ENCODE results near the gene CCDC102B.

The CCDC102B gene

DNA sequence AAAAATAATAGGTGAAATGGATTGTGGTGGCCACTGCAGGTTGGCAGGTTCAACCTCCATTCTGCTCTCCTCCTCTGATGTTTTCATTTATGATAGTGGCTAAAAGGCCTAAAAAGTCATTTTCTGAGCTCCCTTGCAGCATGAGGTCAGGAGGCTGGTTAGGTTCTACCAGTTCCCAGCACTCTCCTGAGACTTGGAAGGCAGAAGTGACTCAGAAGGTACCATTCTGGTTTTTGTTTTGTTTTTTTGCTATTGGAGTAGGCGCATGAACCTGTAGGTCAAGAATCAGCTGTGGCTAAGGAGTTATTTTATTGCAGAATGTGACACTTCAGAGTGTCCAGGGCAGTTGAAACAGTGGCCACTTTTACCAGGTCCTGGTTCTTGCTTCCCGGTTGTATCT, 181.9 kb downstream of the CCDC102B start:
- Histone ChIP-seq H3K4me2 (ENCODE audit: low read length) (no peak overlapping the region), H3K18ac (ENCODE audit: low read length) (no peak overlapping the region), H2BK15ac (replicated peaks; ENCODE audit: low read depth) (no peak overlapping the region), H2BK120ac (ENCODE audit: low read depth, low read length) (no peak overlapping the region), H2BK5ac (ENCODE audit: low read length) (no peak overlapping the region), H4K8ac (ENCODE audit: low read depth, low read length) (no peak overlapping the region), H3K4me1 (ENCODE audit: control insufficient read depth, low read depth, low read length) (no peaks in the 10 kb centered on the region), H4K5ac (ENCODE audit: low read length) (no peak overlapping the region), H3K79me1 (ENCODE audit: low read length) (no peaks in the 10 kb centered on the region), H3K79me2 (ENCODE audit: control insufficient read depth, insufficient read depth, low read length) (no peaks in the 10 kb centered on the region), H3K4me3 (ENCODE audit: low read length) (no peak overlapping the region), H3K9ac (ENCODE audit: low read length) (no peak overlapping the region), H2AK5ac (ENCODE audit: low read length) (no peak overlapping the region), H3K36me3 (ENCODE audit: control insufficient read depth, insufficient read depth, low read length) (no peaks in the 10 kb centered on the region), H3K4ac (ENCODE audit: low read depth, low read length) (no peak overlapping the region), H3K27ac (ENCODE audit: low read depth, low read length) (no peak overlapping the region), H3K23ac (ENCODE audit: low read length) (no peak overlapping the region), H3K27me3 (ENCODE audit: insufficient read depth, low read length, poor library complexity) (no peaks in the 10 kb centered on the region), H3K56ac (ENCODE audit: low read length) (no peak overlapping the region)
- WGBS (ENCODE audit: extremely low coverage, insufficient coverage, low lambda C conversion rate) = no CpG with 5 or more reads among the region's 2 CpGs
- no peak for DNase-seq

DNA sequence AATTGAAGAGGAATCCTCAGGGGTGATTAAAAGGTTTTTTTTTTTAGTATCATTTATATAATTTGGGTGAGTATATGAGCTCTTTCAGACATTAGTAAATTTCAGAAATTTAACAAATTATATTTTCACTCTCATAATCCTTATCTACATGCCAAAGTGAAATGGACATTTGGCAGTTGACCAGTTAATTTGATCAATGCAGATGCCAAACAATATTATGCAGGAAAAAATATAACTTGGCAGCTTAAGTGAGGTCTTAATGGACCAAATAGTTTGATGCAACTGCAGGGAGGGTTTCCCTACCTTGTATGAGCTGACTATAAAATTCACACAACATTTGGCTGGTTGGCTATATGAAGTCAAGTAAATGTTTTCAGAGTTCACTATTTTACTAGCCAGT, 185.2 kb downstream of the CCDC102B start:
- H3K27me3 ChIP-seq (ENCODE audit: insufficient read depth, low read length, poor library complexity) = no peaks in the 10 kb centered on the region

GRCh38 chr18:68984342-68984741, 186.5 kb downstream of the CCDC102B start:
- DNase-seq = no peak
- H2AK5ac ChIP-seq (ENCODE audit: low read length) = no peak overlapping the region
- no peak overlapping the region for H2BK15ac ChIP-seq (replicated peaks; ENCODE audit: low read depth)
- no peak overlapping the region for H4K5ac ChIP-seq (ENCODE audit: low read length)
- no peak overlapping the region for H3K27ac ChIP-seq (ENCODE audit: low read depth, low read length)
- H3K79me1 ChIP-seq (ENCODE audit: low read length) = no peaks in the 10 kb centered on the region
- H3K79me2 ChIP-seq (ENCODE audit: control insufficient read depth, insufficient read depth, low read length) = no peaks in the 10 kb centered on the region
- no peak overlapping the region for H3K4me3 ChIP-seq (ENCODE audit: low read length)
- H3K4ac ChIP-seq (ENCODE audit: low read depth, low read length) = no peak overlapping the region
- no peak overlapping the region for H3K18ac ChIP-seq (ENCODE audit: low read length)
- no peaks in the 10 kb centered on the region for H3K4me1 ChIP-seq (ENCODE audit: control insufficient read depth, low read depth, low read length)
- H4K8ac ChIP-seq (ENCODE audit: low read depth, low read length) = no peak overlapping the region
- no peak overlapping the region for H3K23ac ChIP-seq (ENCODE audit: low read length)
- WGBS (ENCODE audit: extremely low coverage, insufficient coverage, low lambda C conversion rate) = no CpG with 5 or more reads among the region's 2 CpGs
- H3K56ac ChIP-seq (ENCODE audit: low read length) = no peak overlapping the region
- no peak overlapping the region for H2BK120ac ChIP-seq (ENCODE audit: low read depth, low read length)
- H3K4me2 ChIP-seq (ENCODE audit: low read length) = no peak overlapping the region
- H3K36me3 ChIP-seq (ENCODE audit: control insufficient read depth, insufficient read depth, low read length) = no peaks in the 10 kb centered on the region
- H3K9ac ChIP-seq (ENCODE audit: low read length) = no peak overlapping the region
- H3K27me3 ChIP-seq (ENCODE audit: insufficient read depth, low read length, poor library complexity) = no peaks in the 10 kb centered on the region
- no peak overlapping the region for H2BK5ac ChIP-seq (ENCODE audit: low read length)

More for the DNA sequence above, 185.2 kb downstream of the CCDC102B start:
- Histone ChIP-seq H3K36me3 (ENCODE audit: control insufficient read depth, insufficient read depth, low read length) (no peaks in the 10 kb centered on the region), H3K79me2 (ENCODE audit: control insufficient read depth, insufficient read depth, low read length) (no peaks in the 10 kb centered on the region), H3K23ac (ENCODE audit: low read length) (no peak overlapping the region), H2AK5ac (ENCODE audit: low read length) (no peak overlapping the region), H3K27ac (ENCODE audit: low read depth, low read length) (no peak overlapping the region), H3K4me2 (ENCODE audit: low read length) (no peak overlapping the region), H4K5ac (ENCODE audit: low read length) (no peak overlapping the region), H2BK5ac (ENCODE audit: low read length) (no peak overlapping the region), H3K4me3 (ENCODE audit: low read length) (no peak overlapping the region), H2BK15ac (replicated peaks; ENCODE audit: low read depth) (no peak overlapping the region), H3K4ac (ENCODE audit: low read depth, low read length) (no peak overlapping the region), H4K8ac (ENCODE audit: low read depth, low read length) (no peak overlapping the region), H3K4me1 (ENCODE audit: control insufficient read depth, low read depth, low read length) (no peaks in the 10 kb centered on the region), H3K18ac (ENCODE audit: low read length) (no peak overlapping the region), H3K56ac (ENCODE audit: low read length) (no peak overlapping the region), H2BK120ac (ENCODE audit: low read depth, low read length) (no peak overlapping the region), H3K79me1 (ENCODE audit: low read length) (no peaks in the 10 kb centered on the region), H3K9ac (ENCODE audit: low read length) (no peak overlapping the region)
- DNase-seq = no peak

- no peak overlapping the region for H2AK5ac ChIP-seq (ENCODE audit: low read length)
- no peaks in the 10 kb centered on the region for H3K79me2 ChIP-seq (ENCODE audit: control insufficient read depth, insufficient read depth, low read length)
- no CpG with 5 or more reads among the region's 2 CpGs for WGBS (ENCODE audit: extremely low coverage, insufficient coverage, low lambda C conversion rate)
- H3K27me3 ChIP-seq (ENCODE audit: insufficient read depth, low read length, poor library complexity) = no peaks in the 10 kb centered on the region
- no peak overlapping the region for H4K5ac ChIP-seq (ENCODE audit: low read length)
- H3K56ac ChIP-seq (ENCODE audit: low read length) = no peak overlapping the region
- no peak overlapping the region for H3K27ac ChIP-seq (ENCODE audit: low read depth, low read length)
- no peak overlapping the region for H2BK120ac ChIP-seq (ENCODE audit: low read depth, low read length)
- no peak overlapping the region for H4K8ac ChIP-seq (ENCODE audit: low read depth, low read length)
- no peak overlapping the region for H3K18ac ChIP-seq (ENCODE audit: low read length)
- H3K4me3 ChIP-seq (ENCODE audit: low read length) = no peak overlapping the region
- no peaks in the 10 kb centered on the region for H3K4me1 ChIP-seq (ENCODE audit: control insufficient read depth, low read depth, low read length)
- H3K4me2 ChIP-seq (ENCODE audit: low read length) = no peak overlapping the region
- H3K36me3 ChIP-seq (ENCODE audit: control insufficient read depth, insufficient read depth, low read length) = no peaks in the 10 kb centered on the region
- no peak overlapping the region for H2BK15ac ChIP-seq (replicated peaks; ENCODE audit: low read depth)
- no peak for DNase-seq
- no peaks in the 10 kb centered on the region for H3K79me1 ChIP-seq (ENCODE audit: low read length)
- H3K4ac ChIP-seq (ENCODE audit: low read depth, low read length) = no peak overlapping the region
- no peak overlapping the region for H3K9ac ChIP-seq (ENCODE audit: low read length)
- no peak overlapping the region for H2BK5ac ChIP-seq (ENCODE audit: low read length)
- no peak overlapping the region for H3K23ac ChIP-seq (ENCODE audit: low read length)
Measured at GRCh38 chr18:68985172-68985820, 187.4 kb downstream of the CCDC102B start.

DNA sequence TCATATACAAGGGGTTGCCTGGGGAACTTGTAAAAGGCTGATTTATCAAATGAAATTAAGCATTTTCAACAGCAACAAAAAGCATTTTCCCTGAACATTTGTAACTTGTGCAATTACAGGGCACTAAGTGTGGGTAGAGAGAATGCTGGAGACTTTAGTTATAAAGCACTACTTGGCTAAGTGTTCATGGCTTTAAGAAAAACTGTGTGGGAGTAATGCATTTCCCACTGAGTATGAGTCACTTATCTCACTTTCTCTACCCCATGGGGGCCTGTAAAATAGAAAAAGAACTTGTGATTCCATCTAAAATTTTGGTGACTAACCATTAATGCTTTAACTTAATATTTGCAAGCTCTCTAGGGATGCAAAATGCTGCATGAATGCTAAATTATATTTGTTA, 193.4 kb downstream of the CCDC102B start:
- no peaks in the 10 kb centered on the region for H3K79me2 ChIP-seq (ENCODE audit: control insufficient read depth, insufficient read depth, low read length)
- H3K4me2 ChIP-seq (ENCODE audit: low read length) = no peak overlapping the region
- H3K4me1 ChIP-seq (ENCODE audit: control insufficient read depth, low read depth, low read length) = peaks cover 6% of the 10 kb centered on the region
- H3K36me3 ChIP-seq (ENCODE audit: control insufficient read depth, insufficient read depth, low read length) = no peaks in the 10 kb centered on the region
- H3K18ac ChIP-seq (ENCODE audit: low read length) = no peak overlapping the region
- H3K4ac ChIP-seq (ENCODE audit: low read depth, low read length) = no peak overlapping the region
- no peak overlapping the region for H3K23ac ChIP-seq (ENCODE audit: low read length)
- DNase-seq = peak; percentile 26
- H4K5ac ChIP-seq (ENCODE audit: low read length) = no peak overlapping the region
- H3K27me3 ChIP-seq (ENCODE audit: insufficient read depth, low read length, poor library complexity) = no peaks in the 10 kb centered on the region
- H3K27ac ChIP-seq (ENCODE audit: low read depth, low read length) = no peak overlapping the region
- no peak overlapping the region for H2AK5ac ChIP-seq (ENCODE audit: low read length)
- no peak overlapping the region for H3K56ac ChIP-seq (ENCODE audit: low read length)
- no peak overlapping the region for H4K8ac ChIP-seq (ENCODE audit: low read depth, low read length)
- H2BK15ac ChIP-seq (replicated peaks; ENCODE audit: low read depth) = no peak overlapping the region
- no peaks in the 10 kb centered on the region for H3K79me1 ChIP-seq (ENCODE audit: low read length)
- H2BK5ac ChIP-seq (ENCODE audit: low read length) = no peak overlapping the region
- H3K9ac ChIP-seq (ENCODE audit: low read length) = no peak overlapping the region
- no peak overlapping the region for H2BK120ac ChIP-seq (ENCODE audit: low read depth, low read length)
- no peak overlapping the region for H3K4me3 ChIP-seq (ENCODE audit: low read length)

DNA sequence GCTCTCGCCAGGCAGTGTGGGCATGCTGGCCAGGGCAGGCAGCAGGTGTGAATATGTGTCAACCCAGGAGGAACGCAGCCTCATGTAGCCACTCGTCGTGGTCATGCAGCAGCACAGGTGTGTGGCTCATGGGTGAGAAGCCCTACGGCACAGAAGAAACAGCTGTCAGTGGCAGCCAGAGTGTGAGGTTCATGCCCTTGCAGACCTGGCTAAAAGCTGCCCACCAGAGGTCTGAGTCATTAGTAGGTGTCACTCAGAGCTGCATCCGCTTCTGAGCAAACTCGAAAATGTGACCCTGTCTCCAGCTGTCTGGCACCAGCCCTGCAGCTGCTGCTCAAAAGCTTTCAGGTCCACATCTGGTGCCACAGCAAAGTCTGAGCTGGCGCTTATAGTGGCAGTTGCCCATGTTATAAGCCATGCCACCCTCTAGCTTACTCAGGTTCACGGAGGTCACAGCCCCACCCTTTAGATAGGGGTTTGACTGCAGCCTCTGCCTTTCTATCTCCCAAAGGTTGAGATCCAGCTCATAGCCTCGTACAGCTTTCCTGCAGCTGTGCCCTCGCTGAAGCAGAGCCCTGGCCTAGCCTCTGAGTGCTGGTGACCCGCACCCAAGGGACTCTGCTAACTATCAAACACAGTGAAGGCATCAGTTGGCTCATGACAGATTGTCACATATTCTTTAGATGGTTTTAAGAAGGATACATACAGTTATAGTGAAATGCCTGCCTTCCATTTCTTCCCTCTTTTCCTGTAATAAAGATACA, 195.0 kb downstream of the CCDC102B start:
- H4K5ac ChIP-seq (ENCODE audit: low read length) = no peak overlapping the region
- no peaks in the 10 kb centered on the region for H3K36me3 ChIP-seq (ENCODE audit: control insufficient read depth, insufficient read depth, low read length)
- DNase-seq = peak; percentile 30
- H3K9ac ChIP-seq (ENCODE audit: low read length) = no peak overlapping the region
- H3K18ac ChIP-seq (ENCODE audit: low read length) = no peak overlapping the region
- H3K27me3 ChIP-seq (ENCODE audit: insufficient read depth, low read length, poor library complexity) = no peaks in the 10 kb centered on the region
- WGBS (ENCODE audit: extremely low coverage, insufficient coverage, low lambda C conversion rate) = no CpG with 5 or more reads among the region's 12 CpGs
- no peaks in the 10 kb centered on the region for H3K79me2 ChIP-seq (ENCODE audit: control insufficient read depth, insufficient read depth, low read length)
- H2BK15ac ChIP-seq (replicated peaks; ENCODE audit: low read depth) = no peak overlapping the region
- H2BK5ac ChIP-seq (ENCODE audit: low read length) = no peak overlapping the region
- H3K79me1 ChIP-seq (ENCODE audit: low read length) = no peaks in the 10 kb centered on the region
- H2AK5ac ChIP-seq (ENCODE audit: low read length) = no peak overlapping the region
- no peak overlapping the region for H3K23ac ChIP-seq (ENCODE audit: low read length)
- H3K56ac ChIP-seq (ENCODE audit: low read length) = no peak overlapping the region
- no peak overlapping the region for H3K4me2 ChIP-seq (ENCODE audit: low read length)
- H3K4me3 ChIP-seq (ENCODE audit: low read length) = no peak overlapping the region
- no peak overlapping the region for H4K8ac ChIP-seq (ENCODE audit: low read depth, low read length)
- H3K4ac ChIP-seq (ENCODE audit: low read depth, low read length) = no peak overlapping the region
- no peak overlapping the region for H2BK120ac ChIP-seq (ENCODE audit: low read depth, low read length)
- peaks cover 6% of the 10 kb centered on the region for H3K4me1 ChIP-seq (ENCODE audit: control insufficient read depth, low read depth, low read length)
- H3K27ac ChIP-seq (ENCODE audit: low read depth, low read length) = no peak overlapping the region

All from mesendoderm (in vitro differentiated cells).